Embryonic facial prominence (tissue), 1 donor: ENCODE data around the gene STS.

Source experiments
- DNase-seq: peaks from one replicate; pipeline ENCODE4 v3.0.0-alpha.2; 2016; ENCODE audit errors: extremely low spot score

Gene STS

GRCh38 chrX:7179446-7179845 lies 31.9 kb downstream of the STS start:
- no peak for DNase-seq

- no peak for DNase-seq
Observed at GRCh38 chrX:7184816-7185215, 37.3 kb downstream of the STS start.

- no peak for DNase-seq
Observed at GRCh38 chrX:7188672-7189071, 41.2 kb downstream of the STS start.

GRCh38 chrX:7190157-7190556 lies 42.6 kb downstream of the STS start:
- DNase-seq: no peak

GRCh38 chrX:7191681-7192110 lies 44.2 kb downstream of the STS start:
- DNase-seq: no peak

- DNase-seq: no peak
Observed at GRCh38 chrX:7192871-7193270, 45.4 kb downstream of the STS start.

- DNase-seq: no peak
Observed at GRCh38 chrX:7194606-7195005, 47.1 kb downstream of the STS start.
